OCI-M2 (cell line): ENCODE measurements around the gene PDCL3.

Experiments
- DNase-seq: peaks from one replicate; lab custom pipeline; 2025; ENCODE audit not compliant: unreplicated experiment; lab: John Stamatoyannopoulos, UW

PDCL3 gene

GRCh38 chr2:100560216-100560830 lies 2.5 kb upstream of the PDCL3 start:
- no peak for DNase-seq

- no peak for DNase-seq
Observed at GRCh38 chr2:100561191-100561590, 1.6 kb upstream of the PDCL3 start.

DNA sequence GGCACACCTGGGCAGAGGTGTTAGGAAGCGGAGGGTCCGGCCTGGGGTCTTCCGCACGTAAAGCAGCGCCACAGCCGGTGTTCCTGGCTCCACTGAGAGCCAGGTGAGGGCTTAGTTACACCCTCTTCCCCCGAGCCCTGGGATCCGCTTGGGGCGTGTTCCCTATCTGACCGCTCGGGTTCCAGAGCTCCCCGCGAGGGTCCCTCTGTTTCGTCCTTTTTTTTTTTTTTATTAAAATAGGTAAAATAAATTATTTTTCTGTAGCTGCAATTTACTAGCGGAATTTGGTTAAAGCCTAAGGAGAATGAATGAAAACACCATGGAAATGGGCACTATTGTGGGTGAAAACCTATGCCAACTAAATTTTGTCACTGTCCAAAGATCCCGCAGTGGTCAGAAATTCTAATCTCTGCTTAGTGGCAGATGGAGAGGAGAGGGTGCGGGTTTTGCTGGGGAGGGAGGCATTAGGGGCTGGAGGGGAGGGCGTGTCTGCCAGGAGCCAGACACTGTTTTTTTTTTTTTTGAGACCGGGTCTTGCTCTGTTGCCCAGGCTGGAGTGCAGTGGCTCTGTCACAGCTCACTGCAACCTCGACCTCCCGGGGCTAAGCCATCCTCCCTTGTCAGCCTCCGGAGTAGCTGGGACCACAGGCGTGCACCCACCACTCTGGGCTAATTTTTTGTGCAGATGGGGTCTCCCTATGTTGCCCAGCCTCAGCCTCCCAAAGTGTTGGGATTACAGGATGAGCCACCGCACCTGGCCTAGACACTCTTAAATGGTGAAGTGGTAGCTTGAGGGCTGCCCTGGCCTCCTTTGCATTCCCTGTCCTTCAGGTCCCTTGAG lies 834 bp downstream of the PDCL3 start:
- DNase-seq = no peak

DNA sequence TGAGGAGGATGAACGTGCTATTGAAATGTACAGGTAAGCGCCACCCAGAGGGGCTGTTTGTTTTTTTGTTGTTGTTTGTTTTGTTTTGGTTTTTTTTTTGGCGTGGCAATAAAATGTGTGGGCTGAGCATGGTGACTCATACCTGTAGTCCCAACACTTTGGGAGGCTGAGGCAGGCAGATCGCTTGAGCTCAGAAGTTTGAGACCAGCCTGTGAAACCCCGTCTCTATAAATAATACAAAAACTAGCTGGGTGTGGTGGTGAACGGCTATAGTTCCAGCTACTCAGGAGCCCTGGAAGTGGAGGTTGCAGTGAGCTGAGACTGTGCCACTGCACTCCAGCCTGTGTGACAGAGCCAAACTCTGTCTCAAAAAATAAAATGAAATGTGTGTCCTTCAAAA lies 6.2 kb downstream of the PDCL3 start:
- no peak for DNase-seq

DNA sequence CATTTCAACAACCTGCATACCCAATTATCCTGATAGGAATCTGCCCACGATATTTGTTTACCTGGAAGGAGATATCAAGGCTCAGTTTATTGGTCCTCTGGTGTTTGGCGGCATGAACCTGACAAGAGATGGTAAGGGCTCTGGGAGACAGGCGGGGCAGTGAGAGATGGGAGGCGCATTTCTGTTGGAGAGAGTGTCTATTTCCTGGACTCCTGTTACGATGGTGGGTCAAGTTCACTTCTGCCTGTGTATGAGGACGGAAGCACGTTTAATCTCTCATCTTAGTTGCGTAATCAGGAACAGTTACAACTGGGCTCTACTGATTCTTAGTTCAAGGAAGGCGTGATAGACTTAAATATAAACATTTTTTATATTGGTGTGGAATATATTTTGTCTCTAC lies 8.9 kb downstream of the PDCL3 start:
- no peak for DNase-seq

- DNase-seq = no peak
Observed at GRCh38 chr2:100577777-100578176, 15.0 kb downstream of the PDCL3 start.

GRCh38 chr2:100580367-100581276 lies 17.8 kb downstream of the PDCL3 start:
- DNase-seq = no peak

- DNase-seq = no peak
Observed at GRCh38 chr2:100581277-100581612, 18.5 kb downstream of the PDCL3 start.

DNA sequence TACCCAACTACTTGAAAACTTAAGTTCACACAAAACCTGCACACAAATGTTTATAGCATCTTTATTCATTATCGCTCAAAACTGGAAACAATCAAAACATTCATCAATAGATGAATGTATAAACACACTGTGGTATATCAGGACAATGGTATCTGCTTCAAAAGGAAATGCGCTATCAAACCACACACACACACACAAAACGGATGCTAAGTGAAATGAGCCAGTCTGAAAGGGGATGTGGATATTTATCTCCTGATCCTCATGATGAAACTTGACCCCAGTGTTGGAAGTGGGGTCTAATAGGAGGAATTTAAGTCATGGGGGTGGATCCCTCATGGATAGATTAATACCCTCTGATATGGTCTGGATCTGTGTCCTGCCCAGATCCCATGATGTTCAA lies 22.0 kb downstream of the PDCL3 start:
- no peak for DNase-seq

- no peak for DNase-seq
Observed at GRCh38 chr2:100588071-100588786, 25.4 kb downstream of the PDCL3 start.

DNA sequence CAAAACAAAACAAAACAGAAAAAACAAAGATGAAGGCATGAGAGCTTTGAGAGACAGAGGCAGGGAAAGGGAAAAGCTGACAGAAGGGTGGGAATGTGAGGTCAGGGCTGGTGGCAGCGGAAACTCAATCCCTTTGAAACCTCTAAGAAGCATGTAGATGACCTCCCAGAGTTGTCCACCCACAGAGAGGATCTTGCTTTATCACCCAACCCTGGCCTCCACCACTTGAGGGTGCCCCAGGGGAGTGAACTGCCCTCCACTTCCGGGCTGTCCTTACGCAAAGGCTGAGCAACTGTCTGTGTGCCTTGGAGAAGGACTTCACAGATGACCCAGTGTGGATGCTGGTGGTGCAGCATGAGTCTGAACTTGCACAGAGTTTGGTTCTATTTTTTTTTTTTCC lies 26.7 kb downstream of the PDCL3 start:
- no peak for DNase-seq

DNA sequence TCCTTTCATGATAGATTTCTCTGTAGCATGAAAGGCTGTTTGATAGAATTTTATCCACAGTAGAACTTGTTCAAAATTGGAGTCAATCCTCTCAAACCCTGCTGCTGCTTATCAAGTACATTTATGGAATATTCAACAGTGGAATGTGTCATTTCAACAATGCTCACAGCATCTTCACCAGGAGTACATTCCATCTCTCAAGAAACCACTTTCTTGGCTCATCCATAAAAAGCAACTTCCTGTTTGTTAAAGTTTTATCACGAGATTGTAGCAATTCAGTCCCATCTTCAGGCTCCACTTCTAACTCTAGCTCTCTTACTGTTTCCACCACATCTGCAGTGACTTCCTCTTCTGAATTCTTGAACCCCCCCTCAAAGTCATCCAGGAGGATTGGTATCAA lies 29.4 kb downstream of the PDCL3 start:
- DNase-seq = no peak

- no peak for DNase-seq
Observed at GRCh38 chr2:100596465-100596864, 33.7 kb downstream of the PDCL3 start.

- DNase-seq = no peak
Observed at GRCh38 chr2:100599566-100599965, 36.8 kb downstream of the PDCL3 start.

DNA sequence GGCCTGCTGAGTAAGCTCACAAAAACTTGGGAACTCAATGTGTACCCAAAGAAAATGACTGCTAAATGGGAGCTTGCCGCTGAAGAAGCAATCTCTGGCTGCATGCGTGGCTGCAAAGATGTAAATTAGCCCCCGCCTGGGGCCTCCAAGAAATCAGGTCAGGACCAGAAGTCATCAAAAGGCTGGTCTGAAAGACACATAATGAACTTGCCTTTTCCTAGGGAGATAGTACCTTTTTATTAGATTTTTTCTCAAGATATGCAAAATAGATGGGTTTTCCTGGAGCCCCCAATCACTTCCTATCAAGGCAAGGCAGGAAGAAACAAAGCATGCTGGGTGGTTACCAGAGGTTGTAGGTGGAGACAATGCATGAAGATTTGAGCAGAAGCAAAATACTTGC lies 38.9 kb downstream of the PDCL3 start:
- DNase-seq = no peak

GRCh38 chr2:100603414-100603813 lies 40.6 kb downstream of the PDCL3 start:
- no peak for DNase-seq

GRCh38 chr2:100603948-100604633 lies 41.3 kb downstream of the PDCL3 start:
- no peak for DNase-seq

- no peak for DNase-seq
Observed at GRCh38 chr2:100606332-100606725, 43.5 kb downstream of the PDCL3 start.

- no peak for DNase-seq
Observed at GRCh38 chr2:100606726-100607343, 44.0 kb downstream of the PDCL3 start.

GRCh38 chr2:100610381-100610831 lies 47.6 kb downstream of the PDCL3 start:
- no peak for DNase-seq
